CD4-positive, alpha-beta T cell treated with Interleukin-2 at 100 ng/mL for 4 hours (primary cell): ENCODE data around the gene CMSS1.
"Not testable (repeated sequence)": the region's sequence is repeated elsewhere in the genome, so short reads cannot be mapped to it uniquely, and the experiment has no call there.

ENCODE experiments used
- DNase-seq: peaks from one replicate; pipeline ENCODE4 v3.0.0-alpha.2; 2020; ENCODE audit warnings: low spot score

CMSS1 gene

DNA sequence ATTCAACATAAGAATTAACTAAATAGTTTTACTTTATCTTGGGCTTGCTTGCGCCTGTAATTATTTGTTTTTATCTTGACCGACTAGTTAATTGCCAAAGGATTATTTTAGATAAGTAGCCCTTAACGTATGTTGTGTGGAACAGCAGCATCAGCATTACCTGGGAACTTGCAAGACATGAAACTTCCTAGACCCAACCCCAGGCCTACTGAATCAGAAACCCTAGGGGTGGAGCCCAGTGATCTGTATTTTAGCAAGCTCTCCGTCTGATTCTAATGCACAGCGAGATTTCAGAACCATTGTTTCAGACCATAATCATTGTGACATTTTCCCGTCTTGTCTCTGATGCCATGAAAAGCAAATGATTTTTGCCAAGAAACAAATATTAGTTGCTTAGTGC lies 265.5 kb downstream of the CMSS1 start:
- DNase-seq, result no peak

GRCh38 chr3:100084100-100084806 lies 266.6 kb downstream of the CMSS1 start:
- no peak for DNase-seq

GRCh38 chr3:100086401-100086800 lies 268.7 kb downstream of the CMSS1 start:
- no peak for DNase-seq

DNA sequence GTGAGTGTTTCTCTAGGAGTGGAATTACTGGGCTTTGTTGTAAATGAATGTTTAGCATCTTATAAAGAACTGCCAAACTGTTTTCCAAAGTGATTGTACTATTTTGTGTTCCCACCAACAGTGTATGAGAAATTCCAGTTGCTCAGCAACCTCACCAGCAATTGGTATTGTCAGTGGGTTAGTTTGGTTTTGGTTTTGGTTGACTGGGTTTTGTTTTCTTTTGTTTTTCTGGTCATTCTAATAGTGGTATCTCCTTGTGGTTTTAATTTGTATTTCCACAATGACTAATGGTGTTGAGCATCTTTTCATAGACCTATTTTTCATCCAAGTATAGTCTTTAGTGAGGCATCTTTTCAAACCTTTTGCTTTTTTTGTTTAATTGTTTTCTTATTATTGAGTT lies 269.5 kb downstream of the CMSS1 start:
- peak; percentile 4 for DNase-seq

DNA sequence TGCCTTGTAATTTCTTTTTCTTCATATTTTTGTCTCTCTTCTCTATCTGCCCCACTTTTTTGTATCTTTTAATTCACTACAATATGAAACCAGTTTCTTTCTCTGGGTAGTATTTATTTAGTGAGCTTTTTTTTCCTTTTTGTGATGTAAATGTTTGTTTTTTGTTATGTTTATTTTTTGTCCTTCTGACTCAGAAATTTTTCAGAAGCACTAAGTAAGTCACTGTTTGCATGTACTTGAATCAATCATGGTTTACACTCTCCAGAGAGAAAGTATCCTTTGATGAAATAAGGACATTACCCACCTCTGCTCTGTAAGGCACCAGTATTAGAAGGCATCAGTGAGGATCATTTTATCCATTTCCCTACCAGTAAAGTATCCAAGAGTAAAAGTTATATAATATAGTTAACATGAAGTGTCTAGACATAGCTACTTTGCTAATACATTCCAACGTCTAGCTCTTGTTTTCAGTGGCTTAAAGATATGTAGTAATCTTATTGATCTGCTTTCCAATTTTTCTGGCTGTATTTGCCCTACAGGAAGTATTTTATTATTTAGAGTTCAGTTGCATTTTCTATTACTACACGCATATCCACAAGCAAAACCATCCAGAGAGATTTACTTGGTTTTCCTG lies 271.2 kb downstream of the CMSS1 start:
- DNase-seq, result no peak

GRCh38 chr3:100089812-100090668 lies 272.4 kb downstream of the CMSS1 start:
- DNase-seq, result no peak

GRCh38 chr3:100090669-100091005 lies 273.0 kb downstream of the CMSS1 start:
- no peak for DNase-seq

DNA sequence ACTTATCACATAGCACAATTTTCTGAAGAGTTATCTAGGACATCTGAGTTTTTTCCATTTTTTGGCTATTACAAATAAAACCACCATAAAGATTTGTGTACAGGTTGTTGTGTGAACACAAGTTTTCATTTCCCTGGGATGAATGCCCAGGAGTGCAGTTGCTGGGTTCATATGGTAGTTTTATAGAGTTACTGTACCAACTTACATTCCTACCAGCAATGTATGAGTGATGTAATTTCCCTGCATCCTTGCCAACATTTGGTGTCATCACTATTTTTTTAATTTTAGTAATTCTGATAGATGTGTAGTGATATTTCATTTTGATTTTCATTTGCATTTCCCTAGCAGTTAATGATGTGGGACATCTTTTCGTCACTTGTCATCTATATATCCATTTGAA lies 276.2 kb downstream of the CMSS1 start:
- no peak for DNase-seq

- DNase-seq, result not testable (repeated sequence)
Observed at GRCh38 chr3:100096286-100096685, 278.6 kb downstream of the CMSS1 start.

DNA sequence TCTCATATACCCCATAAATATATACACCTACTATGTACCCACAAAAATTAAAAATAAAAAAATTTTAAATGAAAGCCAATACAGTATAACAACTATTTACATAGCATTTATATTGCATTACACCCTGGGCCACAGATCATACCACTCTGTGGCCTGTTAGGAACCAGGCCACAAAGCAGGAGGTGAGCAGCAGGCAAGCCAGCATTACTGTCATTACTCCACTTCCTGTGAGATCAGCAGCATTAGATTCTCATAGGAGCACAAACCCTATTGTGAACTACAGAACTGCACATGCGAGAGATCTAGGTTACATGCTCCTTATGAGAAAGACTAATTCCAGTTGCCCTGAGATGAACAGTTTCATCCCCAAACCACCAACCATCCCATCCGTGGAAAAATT lies 279.2 kb downstream of the CMSS1 start:
- no peak for DNase-seq

- no peak for DNase-seq
Observed at GRCh38 chr3:100097919-100098783, 280.5 kb downstream of the CMSS1 start.

DNA sequence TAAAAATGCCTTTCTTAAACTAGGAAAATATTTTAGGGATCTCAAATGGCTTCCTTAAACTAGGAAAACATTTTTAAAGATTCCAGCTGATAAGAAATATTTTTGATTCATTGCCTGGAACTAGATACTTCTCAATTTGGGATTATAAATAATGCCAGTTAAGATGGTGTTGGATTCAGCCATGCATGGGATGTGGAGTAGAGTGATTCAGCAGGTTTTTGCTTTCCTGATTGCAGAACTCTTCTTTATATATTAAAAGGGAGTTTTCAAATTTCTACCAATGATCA lies 281.1 kb downstream of the CMSS1 start:
- DNase-seq, result no peak

DNA sequence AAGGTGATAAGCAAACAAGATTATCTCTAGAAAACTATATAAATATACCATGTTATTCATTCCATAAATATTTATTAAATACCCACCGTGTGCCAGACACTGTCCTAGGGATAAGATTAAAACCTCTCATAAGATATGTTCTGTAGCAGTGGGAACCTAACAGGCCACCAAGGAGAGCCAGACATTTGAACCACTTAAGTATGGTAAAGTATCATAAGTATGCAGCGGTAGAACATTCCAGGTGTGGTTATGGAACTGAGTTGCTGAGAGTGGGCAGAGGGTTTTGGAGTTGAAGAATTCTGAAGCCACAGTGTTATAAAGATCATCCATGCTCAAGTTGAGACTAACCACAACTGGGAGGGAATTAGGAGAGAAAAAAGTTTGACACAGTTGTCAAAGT lies 282.0 kb downstream of the CMSS1 start:
- DNase-seq, result no peak

DNA sequence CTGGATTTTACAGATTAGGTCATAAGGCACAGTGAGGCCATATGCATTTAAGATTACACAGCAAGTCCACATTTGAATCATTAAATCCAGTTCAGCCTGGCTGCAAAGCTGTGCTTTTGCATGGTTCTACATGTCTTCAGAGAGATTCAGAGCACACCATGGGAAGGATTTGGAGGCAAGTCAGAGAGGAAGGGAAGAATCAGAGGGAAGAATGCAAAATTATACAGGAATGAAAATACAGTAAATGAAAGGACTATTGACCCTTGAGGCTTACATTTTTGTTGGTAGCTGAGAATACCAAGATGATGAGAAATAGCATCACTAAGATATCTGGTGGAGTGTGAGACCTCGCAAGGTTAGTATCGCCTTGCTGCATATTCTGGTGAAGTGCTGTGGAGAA lies 282.8 kb downstream of the CMSS1 start:
- no peak for DNase-seq

GRCh38 chr3:100102757-100103156 lies 285.1 kb downstream of the CMSS1 start:
- no peak for DNase-seq

DNA sequence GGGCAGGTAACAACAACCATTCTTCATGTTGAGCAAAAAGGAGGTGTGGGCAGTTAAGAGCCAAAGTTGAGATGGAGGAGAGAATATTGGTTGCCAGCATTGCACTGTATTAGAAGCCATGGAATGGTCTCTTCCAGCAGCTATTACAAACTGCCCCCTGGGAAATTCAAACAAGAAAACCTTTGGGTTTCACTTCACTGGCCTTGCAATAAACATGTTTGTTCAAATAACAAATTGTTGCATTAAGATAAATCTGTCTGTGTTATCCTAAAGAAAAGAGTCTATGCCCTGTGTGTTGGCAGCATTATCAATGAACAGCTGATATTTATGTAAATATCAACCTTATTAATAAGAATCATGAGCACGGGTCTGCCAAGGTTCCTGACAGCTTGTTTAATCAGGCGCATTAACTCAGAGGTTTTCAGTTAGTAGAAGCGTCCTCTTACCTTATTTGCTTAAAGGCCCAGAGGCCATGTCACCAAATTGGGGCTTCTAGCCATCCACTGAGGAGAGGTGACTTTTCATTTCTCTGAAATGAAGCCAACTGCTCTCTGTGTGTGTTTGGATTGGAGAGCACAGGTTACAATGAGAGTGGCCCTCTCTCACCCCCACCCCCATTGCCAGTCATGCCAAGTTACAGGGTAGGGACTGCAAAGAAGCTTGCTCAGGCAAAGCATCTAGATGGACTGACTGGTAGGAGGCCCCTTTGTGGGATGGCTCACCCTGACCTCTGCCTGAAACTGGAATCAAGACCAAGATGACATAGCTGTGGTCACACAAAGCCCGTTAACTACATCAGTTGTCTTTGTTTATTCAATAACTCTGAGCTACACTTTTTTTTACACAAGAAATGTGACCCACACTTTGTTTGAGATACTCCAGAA lies 286.1 kb downstream of the CMSS1 start:
- DNase-seq, result no peak

DNA sequence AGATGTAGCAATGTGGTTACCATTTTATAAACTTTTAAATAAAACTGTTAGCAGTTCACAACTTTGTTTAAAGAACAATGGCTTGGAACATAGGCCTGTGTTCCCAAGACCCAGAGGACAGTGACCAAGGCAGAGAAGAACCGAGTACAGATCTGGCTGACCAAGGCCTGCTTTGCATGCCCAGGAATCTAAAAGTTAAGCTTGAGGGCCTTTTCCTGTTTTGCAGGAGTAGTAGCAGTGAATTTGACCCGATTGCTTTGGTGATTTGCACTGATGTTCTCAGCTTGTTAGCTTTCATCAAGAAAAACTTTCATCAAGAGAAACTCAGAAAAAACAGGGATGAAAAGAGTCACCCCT lies 286.8 kb downstream of the CMSS1 start:
- DNase-seq, result no peak

GRCh38 chr3:100104817-100105413 lies 287.3 kb downstream of the CMSS1 start:
- no peak for DNase-seq

- no peak for DNase-seq
Observed at GRCh38 chr3:100105501-100105900, 287.8 kb downstream of the CMSS1 start.

DNA sequence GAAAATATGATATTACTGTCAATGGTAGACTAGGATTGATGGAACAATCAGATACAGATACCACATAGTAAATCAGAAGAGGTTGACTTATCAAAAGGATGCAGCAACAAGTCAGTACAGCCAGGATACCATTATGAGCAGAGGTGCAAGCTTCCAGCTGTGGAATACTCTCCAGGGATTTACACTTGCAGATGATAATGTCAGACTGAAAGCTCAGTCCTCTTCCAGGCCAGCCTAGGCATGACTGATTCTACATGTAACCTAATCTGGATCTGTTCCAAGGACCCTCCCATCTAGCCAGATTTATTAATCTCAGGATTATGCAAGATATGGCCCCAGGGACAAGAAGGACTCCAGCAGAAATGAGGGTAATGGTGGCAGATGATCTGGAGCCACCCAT lies 288.4 kb downstream of the CMSS1 start:
- no peak for DNase-seq

DNA sequence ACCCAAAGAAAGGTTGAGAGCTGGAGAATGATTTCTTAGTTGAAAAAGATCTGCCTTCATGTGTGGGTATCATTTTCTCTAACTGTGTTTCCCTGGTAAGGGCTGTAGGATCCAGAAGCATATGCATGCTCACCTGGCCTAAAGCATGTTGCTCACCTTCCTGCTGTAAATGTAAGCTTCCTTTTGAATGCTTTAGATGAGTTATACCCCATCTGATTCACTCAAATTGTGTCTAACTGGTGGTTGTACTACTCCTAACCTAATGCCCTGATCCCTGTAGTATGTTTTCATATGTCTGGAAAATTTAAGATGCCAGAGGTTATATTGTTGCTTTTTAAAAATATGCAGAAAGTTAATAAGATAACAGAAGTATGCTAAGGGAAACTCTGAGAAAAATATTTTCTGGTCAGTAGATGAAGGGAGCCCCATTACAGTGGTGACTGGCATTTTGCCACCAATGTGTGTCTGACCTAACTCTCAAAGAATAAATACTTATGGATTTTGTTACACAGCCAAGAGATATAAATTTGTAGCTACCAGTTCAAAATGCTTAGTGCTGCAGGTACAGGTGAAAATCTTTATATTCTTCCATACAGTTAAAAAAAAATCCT lies 289.0 kb downstream of the CMSS1 start:
- no peak for DNase-seq
